Glutamatergic neuron (in vitro differentiated cells): ENCODE measurements around the gene RPS6KC1. TPM values are rescaled to one million over a fixed set of nuclear protein-coding genes. Genes with fewer than 3 reads are reported as not detected.
"Not testable (repeated sequence)": the region's sequence is repeated elsewhere in the genome, so short reads cannot be mapped to it uniquely, and the experiment has no call there.

Experiments used
- DNase-seq: peaks from one replicate; pipeline ENCODE4 v3.0.0; 2022
- H3K27ac Mint-ChIP-seq: one replicate; pipeline ENCODE4 v1.8.0; 2020; ENCODE audit warnings: mild to moderate bottlenecking, mixed read lengths, inconsistent platforms; ENCODE audit not compliant: unreplicated experiment
- H3K27me3 Mint-ChIP-seq: one replicate; pipeline ENCODE4 v1.8.0; 2020; ENCODE audit warnings: mild to moderate bottlenecking, moderate library complexity, mixed read lengths, inconsistent platforms; ENCODE audit not compliant: unreplicated experiment
- H3K36me3 Mint-ChIP-seq: one replicate; pipeline ENCODE4 v1.8.0; 2020; ENCODE audit warnings: mild to moderate bottlenecking, mixed read lengths, inconsistent platforms; ENCODE audit not compliant: unreplicated experiment
- H3K4me1 Mint-ChIP-seq: one replicate; pipeline ENCODE4 v1.8.0; 2020; ENCODE audit warnings: mild to moderate bottlenecking, low read depth, mixed read lengths, inconsistent platforms; ENCODE audit not compliant: unreplicated experiment
- H3K4me3 Mint-ChIP-seq: one replicate; pipeline ENCODE4 v1.8.0; 2020; ENCODE audit warnings: mild to moderate bottlenecking, mixed read lengths, inconsistent platforms; ENCODE audit not compliant: unreplicated experiment
- H3K9me3 Mint-ChIP-seq: one replicate; pipeline ENCODE4 v1.8.0; 2020; ENCODE audit warnings: mild to moderate bottlenecking, moderate library complexity, mixed read lengths, inconsistent platforms; ENCODE audit not compliant: unreplicated experiment
- total RNA-seq: library from RNA; stranded (reverse); fragmentation: NEBNext Ultra II Directional; extraction: Animal tissue kit (Norgen Biotek cat#: 25700); gene quantifications from one replicate; pipeline ENCODE4 v1.2.1, GENCODE V29; 2021; ENCODE audit not compliant: unreplicated experiment
- TF ChIP-seq, protein P1 (sequence below): fragments of 200-600 bp; sonication (generic); IDR thresholded peaks from one replicate; pipeline ENCODE4 v1.5.0; 2021; ENCODE audit not compliant: partially characterized antibody, unreplicated experiment

RPS6KC1 gene
- total RNA-seq, 1 donor from 2014 or later, result 23.9 TPM

DNA sequence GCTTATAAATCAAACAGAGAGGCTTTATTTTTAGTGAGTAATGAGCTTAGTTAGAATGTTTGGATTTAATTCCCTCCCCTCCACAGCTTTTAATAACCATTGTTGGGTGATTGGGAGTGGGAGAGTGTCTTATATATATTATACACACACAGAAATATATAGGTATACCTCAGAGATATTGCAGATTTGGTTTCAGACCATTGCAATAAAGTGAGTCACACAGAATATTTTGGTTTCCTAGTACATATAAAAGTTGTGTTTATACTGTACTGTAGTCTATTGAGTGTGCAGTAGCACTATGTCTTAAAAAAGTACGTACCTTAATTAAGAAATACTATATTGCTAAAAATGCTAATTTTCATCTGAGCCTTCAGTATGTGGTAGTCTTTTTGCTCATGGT, 44.4 kb downstream of the RPS6KC1 start:
- Mint-ChIP-seq H3K27ac (no peak overlapping the region), H3K36me3 (peaks cover 6% of the 10 kb centered on the region), H3K4me3 (no peak overlapping the region), H3K4me1 (no peaks in the 10 kb centered on the region), H3K9me3 (no peaks in the 10 kb centered on the region), H3K27me3 (no peaks in the 10 kb centered on the region)
- TF ChIP-seq, protein P1, sequence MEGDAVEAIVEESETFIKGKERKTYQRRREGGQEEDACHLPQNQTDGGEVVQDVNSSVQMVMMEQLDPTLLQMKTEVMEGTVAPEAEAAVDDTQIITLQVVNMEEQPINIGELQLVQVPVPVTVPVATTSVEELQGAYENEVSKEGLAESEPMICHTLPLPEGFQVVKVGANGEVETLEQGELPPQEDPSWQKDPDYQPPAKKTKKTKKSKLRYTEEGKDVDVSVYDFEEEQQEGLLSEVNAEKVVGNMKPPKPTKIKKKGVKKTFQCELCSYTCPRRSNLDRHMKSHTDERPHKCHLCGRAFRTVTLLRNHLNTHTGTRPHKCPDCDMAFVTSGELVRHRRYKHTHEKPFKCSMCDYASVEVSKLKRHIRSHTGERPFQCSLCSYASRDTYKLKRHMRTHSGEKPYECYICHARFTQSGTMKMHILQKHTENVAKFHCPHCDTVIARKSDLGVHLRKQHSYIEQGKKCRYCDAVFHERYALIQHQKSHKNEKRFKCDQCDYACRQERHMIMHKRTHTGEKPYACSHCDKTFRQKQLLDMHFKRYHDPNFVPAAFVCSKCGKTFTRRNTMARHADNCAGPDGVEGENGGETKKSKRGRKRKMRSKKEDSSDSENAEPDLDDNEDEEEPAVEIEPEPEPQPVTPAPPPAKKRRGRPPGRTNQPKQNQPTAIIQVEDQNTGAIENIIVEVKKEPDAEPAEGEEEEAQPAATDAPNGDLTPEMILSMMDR, result no peak
- no peak for DNase-seq

DNA sequence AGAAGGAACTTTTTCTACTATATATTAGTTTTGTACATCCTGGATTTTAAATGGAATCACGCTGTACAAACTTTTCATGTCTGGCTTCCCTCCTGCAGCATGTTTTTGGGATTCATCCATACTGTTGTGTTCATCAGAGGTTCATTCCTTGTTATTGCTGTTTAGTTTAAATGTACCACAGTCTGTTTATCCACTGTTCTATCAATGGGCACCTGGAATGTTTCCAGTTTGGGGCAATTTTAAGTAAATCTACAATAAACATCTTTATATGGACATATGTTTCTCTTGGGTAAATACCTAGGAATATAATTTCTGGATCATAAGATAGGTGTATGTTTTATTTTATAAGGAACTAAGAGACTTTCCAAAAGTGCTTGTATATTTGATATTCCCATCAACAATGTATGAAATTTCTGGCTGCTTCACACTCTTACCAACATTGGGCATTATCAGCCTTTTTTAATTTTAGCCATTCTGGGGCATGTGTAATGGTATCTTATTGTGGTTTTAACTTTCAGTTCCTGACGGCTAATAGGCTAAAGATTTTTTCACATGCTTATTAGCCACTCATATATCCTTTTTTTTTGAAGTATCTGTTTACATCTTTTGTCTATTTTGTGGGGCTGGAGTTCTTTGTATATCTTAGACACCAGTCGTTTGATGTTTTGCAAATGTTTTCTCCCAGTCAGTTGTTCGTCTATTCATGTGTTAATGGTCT, 48.8 kb downstream of the RPS6KC1 start:
- Mint-ChIP-seq H3K4me3 (no peak overlapping the region), H3K27ac (no peak overlapping the region), H3K4me1 (peaks cover 2% of the 10 kb centered on the region), H3K9me3 (no peaks in the 10 kb centered on the region), H3K36me3 (peaks cover 6% of the 10 kb centered on the region), H3K27me3 (no peaks in the 10 kb centered on the region)
- TF ChIP-seq, protein P1, result no peak
- no peak for DNase-seq

DNA sequence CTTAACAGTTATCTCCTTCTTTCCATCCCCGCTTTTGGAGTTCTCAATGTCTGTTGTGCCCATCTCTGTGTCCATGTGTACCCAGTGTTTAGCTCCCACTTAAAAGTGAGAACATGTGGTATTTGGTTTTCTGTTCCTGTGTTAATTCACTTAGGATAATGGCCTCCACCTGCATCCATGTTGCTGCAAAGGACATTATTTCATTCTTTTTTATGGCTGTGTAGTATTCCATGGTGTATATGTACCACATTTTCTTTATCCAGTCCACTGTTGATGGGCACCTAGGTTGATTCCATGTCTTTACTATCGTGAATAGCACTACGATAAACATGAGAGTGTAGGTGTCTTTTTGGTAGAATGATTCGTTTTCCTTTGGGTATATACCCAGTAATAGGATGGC, 49.5 kb downstream of the RPS6KC1 start:
- DNase-seq, H3K4me1 Mint-ChIP-seq, H3K4me3 Mint-ChIP-seq, H3K27me3 Mint-ChIP-seq, H3K9me3 Mint-ChIP-seq, H3K36me3 Mint-ChIP-seq, H3K27ac Mint-ChIP-seq: not testable (repeated sequence)

DNA sequence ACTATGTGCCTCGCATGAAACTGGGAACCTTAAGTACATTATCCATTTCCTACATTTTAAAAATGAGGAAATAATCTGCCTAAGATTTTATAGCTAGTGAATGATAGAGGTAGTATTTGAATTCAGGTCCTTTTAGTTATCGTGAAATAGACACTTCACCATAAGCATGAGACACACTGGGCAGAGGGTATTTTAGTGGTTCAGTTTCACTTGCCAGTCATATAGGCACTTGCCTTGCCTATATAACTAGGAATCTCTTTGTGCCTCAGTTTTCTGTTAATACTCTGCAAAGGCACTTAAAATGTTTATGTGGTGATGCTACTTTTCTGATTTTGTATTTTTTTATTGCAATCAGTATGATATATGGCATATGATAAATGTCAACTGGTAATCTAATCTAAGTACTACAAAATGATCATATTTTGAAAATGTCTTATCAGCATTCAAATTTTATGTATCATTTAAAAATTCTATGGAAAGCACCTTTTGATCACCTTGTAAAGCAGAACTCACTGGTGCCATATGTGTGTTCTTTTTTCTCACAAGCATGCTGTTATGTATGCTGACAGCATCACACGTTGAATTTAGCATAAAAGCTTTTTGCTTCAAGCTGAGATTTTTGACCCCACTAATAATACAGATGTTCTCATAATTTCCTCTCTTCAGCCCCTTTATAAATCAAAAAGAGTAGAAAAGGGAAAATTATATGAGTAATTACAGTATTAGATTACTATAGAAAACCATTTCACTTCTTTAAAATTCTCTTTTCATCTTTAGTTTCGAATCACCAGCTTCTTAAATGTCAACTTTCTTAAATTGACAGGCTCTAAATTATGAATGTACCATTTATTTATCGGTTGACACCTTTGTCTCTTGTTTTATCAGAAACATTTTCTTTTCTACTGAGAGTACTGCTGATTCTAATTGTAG, 52.6 kb downstream of the RPS6KC1 start:
- H3K9me3 Mint-ChIP-seq, result no peaks in the 10 kb centered on the region
- H3K36me3 Mint-ChIP-seq, result peaks cover 6% of the 10 kb centered on the region
- no peak overlapping the region for H3K4me3 Mint-ChIP-seq
- TF ChIP-seq, protein P1, result no peak
- H3K27me3 Mint-ChIP-seq, result no peaks in the 10 kb centered on the region
- peaks cover 2% of the 10 kb centered on the region for H3K4me1 Mint-ChIP-seq
- no peak overlapping the region for H3K27ac Mint-ChIP-seq
- no peak for DNase-seq

DNA sequence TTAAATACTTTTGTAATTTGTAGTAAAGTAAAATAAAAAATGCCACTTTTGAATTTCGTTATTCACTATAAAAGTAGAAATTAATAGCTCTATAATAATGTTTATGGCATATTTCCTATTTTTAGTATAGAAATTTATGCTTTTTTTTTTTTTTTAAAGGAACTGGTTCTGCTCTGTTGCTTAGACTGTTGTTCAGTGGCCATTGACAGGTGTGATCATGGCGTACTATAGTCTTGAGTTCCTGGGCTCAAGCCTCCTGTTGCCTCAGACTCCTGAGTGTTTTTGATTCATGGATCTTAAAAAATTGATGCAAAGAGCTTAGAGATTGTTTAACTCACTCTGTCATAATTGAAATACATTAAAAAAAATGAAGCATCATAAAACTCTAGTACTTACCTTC, 53.6 kb downstream of the RPS6KC1 start:
- Mint-ChIP-seq H3K36me3 (peaks cover 6% of the 10 kb centered on the region), H3K9me3 (no peaks in the 10 kb centered on the region), H3K4me3 (no peak overlapping the region), H3K4me1 (peaks cover 2% of the 10 kb centered on the region), H3K27me3 (no peaks in the 10 kb centered on the region), H3K27ac (no peak overlapping the region)
- no peak for DNase-seq
- TF ChIP-seq, protein P1, result no peak
